ENCODE data around the gene SLX4IP.

Gene SLX4IP

DNA sequence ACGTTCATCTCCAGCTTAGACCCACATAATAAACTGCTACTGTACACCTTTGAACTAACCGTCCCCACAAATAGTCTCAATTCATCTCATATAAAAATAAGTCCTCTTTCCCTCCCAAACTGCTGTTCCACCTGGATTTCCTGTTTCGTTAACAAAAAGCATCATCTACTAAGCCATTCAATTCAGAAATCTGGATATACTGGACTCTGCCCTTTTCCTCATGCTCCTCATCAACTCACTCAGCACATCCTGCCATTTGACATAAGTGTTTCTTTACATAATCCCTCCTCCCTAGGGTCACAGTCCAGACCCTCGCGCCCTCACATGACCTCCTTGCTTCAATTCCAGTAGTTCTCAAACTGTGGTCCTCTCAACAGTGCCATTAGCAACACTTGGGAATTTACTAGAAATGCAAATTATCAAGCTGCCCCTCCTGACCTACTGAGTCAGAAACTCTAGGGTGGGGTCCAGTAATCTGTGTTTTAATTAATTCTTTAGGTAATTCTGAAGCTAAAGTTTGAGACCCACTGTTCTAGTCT lies 5.6 kb upstream of the SLX4IP start:
- no peak for DNase-seq (ENCODE audit: low read depth)

DNA sequence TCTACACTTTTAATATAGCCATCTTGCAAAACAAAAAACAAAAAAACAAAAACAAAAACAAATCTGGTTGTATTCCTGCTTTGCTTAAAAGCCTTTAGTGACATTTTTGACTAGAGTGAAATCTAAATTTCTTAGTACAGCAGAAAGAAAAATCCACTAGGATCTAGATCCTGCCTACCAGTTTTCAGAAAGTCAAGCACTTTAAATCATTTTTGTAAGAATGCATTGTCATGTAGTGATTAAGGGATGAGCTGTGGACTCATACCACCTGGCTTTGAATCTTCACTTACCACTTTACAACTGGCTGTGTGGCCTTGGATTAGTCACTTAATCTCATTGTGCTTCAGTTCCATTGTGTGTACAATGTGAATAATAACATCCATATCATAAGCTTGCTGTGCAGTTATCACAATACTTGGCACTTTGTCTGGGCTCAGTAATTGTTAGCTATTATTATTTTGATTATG lies 5.1 kb upstream of the SLX4IP start:
- DNase-seq (ENCODE audit: low read depth): no peak

DNA sequence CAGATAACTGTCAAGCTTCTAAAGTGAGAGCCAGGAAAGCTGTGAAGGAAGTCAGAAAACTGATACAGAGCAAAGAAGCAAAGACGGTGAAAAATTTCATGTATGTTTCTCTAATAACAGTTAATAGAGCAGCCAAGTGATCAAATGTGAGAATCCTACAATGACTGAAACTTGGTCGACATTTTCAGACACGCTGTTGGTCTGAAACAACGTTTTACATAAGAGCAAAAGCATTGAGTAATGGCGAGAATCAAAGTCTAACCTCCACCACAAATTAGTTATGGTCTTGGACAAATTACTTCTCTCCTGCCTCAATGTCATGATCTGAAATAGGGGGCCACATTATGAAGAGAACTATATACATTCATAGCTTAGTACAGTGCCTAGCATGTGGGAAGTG lies 4.4 kb upstream of the SLX4IP start:
- DNase-seq (ENCODE audit: low read depth): no peak

DNA sequence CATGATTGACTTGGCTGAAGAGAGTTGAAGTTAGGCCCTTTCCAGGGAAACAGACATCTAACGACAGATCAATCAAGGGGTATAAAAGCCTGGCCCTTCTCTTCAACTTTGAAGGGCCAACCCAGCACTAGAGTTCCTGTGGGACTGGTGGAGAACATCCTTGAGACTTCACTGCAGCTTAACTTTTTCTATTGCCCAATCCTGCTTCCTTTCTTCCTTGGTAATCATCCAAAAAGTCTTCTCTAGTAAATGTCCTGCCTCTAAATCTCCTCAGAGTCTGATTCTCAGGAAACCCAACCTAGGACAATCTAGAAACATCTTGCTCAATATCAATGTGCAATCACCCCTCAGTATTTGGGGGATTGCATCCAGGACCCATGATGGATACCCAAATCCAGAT lies 3.0 kb upstream of the SLX4IP start:
- DNase-seq (ENCODE audit: low read depth): no peak

DNA sequence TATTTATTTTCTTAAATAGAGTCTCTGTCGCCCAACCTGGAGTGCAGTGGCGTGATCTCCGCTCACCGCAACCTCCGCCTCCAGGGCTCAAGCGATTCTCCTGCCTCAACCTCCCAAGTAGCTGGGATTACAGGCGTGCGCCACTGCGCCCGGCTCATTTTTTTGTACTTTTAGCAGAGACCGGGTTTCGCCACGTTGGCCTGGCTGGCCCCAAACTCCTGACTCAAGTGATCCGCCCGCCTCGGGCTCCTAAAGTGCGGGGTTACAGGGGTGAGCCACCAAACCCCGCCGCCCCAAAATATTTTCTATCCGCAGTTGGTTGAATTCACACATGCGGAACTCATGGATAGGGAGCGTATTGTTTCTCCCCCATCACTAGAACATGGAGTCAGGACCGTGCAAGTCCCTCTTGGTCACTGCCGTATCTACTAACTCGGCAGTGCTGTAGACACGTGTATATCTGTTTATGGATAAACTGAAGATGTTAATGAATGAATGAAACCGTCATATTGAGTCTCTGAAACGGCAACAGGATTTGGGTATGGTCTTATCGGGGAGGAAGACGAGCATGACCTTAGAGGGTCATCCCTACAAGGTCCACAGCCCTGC lies 2.0 kb upstream of the SLX4IP start:
- no peak for DNase-seq (ENCODE audit: low read depth)

DNA sequence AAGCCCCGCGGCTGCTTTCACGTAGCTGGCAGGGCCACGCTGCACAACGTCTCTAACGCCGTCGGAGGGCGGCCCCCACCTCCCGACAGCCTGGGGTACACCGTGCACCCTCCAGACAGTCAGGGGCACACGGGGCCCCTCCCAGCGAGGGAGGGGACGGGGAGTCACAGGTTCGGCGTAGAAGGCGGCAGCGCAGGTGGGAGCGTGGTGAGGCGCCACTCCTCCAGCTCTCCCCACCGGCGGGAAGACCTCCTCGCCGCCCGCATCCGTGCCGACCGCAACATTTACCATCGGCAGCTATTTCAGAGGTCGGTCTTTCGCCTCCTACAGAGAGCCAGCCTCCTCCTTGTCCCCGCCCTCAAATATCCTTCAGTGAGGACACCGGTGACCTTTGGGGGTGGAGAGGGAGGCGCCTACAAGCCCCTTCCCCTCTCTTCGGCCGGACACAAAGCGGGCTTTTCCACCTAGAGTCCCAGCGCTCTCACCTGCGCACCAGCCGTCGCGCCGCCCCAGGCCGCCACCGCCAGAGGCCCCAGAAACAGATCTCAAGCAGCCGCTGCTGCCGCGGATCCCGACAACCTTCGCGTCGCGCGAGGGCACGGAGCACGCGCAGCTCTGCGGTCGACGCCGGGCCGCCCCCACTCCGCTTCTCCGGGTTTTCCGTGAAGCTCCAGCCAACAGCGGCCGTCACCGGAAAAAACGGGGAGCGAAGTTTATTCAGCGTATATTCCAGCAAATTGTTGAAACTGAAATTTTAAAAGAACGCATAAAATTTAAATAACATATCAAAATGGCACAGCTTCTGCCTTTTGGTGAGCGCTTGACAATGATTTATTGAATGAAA lies 1.3 kb upstream of the SLX4IP start, which contains the start of gene MKKS:
TSS of gene MKKS (minus strand) at position 600 of the 844 bp plus-strand sequence. CDS start 20,708 bp downstream, outside the sequence.
- peak; percentile 76 for DNase-seq (ENCODE audit: low read depth)

DNA sequence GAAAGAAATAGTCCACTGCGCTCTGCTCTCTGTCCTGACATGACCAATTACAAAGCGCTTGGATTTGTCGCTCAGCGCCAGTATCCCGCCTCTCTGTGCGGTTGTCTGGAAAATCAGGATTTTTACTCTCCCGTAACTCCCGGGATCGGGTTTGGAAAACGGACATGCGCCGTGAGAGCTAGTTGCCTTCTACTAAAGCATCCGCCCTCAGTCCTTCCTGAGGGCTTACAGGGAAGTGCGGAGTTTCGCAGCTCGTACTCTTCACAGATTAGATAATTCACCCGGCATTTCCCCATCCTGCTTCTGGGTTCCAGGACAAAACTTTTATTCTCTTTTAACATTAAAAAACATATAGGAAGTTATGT lies 656 bp upstream of the SLX4IP start:
- peak; percentile 54 for DNase-seq (ENCODE audit: low read depth)

DNA sequence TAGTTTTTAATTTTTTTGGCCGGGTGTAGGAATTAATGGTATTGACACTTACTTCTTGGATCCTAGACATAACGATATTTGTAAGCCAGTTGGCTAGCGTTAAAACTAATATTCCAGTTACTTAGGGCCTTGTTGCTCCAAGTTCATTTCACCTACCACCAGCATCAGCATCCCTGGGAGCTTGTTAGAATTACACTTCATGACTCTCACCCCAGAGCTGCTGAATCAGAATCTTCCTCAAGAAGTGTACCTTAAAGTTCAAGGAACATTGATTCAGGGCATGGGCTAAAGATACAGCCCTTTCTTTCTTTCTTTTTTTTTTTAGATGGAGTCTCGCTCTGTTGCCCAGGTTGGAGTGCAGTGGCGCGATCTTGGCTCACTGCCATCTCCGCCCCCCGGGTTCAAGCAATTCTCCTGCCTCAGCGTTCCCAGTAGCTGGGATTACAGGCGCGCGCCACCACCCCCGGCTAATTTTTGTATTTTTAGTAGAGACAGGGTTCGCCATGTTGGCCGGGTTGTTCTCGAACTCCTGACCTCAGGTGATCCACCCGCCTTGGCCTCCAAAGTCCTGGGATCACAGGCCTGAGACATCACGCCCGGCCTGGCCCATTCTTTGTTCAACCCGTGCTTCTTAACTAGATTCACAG lies 1.1 kb downstream of the SLX4IP start:
- no peak for DNase-seq (ENCODE audit: low read depth)

DNA sequence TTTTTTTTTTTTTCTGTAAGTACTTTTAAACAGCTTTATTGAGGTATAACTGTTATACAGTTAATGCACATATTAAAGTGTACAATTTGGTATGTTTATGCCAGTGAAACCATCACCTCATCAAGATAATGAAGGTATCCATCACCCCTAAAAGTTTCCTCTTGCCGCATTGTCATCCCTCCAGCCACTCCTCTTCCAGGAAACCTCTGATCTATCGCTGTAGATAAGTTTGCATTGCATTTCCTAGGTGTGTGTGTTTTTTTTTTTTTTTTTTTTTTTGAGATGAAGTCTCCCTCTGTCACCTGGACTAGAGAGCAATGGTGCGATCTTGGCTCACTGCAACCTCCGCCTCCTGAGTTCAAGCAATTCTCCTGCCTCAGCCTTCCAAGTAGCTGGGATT lies 3.1 kb downstream of the SLX4IP start:
- no peak for DNase-seq (ENCODE audit: low read depth)

DNA sequence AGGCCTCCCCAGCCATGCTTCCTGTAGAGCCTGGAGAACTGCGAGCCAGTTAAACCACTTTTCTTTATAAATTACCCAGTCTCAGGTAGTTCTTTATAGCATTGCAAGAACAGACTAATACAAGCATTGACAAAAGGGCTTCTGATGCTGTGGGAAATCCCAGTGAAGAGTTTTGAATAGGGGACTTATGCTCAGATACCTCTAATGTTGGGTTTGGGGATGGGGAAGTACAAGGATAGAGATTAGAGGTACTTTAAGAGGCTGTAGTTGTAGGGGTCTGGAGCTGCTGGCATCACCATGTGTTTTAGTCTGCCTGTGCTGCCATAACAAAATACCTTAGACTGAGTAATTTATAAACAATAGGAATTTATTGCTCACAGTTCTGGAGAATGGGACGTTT lies 8.8 kb downstream of the SLX4IP start:
- no peak for DNase-seq (ENCODE audit: low read depth)

DNA sequence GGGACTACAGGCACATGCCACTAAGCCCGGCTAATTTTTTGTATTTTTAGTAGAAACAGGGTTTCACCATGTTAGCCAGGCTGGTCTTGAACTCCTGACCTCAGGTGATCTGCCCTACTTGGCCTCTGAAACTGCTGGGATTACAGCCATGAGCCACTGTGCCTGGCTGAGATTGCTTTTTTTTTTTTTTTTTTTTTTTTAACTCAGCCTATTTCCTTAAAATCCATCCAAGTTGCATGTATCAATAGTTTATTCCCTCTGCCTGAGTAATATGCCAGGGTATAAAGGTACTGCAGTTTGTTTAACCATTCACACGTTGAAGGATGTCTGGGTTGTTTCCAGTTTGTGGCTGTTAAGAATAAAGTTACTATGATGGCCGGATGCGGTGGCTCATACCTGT lies 10.7 kb downstream of the SLX4IP start:
- DNase-seq (ENCODE audit: low read depth): no peak

DNA sequence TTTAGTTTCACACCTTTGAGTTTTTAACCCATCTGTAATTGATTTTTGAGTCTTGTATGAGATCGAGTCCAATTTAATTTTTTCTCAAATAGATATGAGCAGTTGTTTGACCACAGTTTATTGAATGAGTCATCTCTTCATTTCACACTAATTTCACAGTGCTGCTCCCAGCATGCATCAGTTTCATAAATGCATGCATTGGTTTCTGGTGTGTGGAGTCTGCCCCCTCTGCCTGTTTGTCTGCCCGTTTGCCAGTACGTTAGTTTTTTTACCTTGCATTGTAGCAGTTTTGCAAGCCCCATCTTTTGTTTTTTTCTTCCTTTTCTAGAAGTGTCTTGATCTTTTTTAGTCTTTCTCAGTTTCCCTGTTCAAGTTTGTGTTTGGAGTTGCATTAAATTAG lies 11.9 kb downstream of the SLX4IP start:
- DNase-seq (ENCODE audit: low read depth): peak; percentile 11

DNA sequence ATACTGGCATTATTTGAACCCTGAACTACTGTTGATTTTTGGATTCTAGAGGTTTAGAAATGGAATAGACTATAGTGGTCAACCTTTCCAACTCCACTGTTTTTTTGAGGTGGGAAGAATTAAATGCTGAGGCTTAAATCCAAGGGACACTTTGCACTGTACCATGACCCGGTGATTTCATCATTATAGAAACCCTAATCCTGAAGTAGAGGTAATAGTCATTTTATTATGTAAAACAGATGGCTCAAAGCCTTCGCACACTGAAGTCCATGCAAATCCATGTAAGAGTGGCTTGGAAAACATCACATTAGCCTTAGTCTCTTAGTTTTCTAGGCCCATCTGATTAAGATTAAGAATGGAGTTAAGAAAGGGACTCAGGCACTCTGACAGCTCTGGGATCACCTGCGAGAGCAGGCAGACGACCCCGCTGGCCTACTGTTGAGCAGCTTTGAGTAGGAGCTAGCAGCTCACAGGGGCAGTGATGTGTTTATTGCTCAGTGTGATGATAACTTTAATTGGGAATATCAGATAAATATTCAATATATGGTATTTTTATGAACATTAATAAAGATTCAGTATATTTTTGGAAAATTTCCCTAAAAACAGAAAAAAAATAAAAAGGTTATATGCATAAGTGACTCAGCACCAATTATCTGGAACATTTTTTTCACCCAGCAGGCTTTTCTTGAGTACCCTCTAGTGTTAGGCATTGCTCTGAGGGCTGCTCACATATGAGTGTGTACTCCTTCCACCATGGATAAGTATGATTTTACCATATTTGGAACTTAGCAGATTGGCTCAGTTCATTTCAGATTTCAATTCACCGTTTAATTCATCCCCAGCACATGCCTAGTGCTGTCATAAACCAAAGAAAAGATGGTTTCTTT lies 13.4 kb downstream of the SLX4IP start:
- DNase-seq (ENCODE audit: low read depth): no peak

DNA sequence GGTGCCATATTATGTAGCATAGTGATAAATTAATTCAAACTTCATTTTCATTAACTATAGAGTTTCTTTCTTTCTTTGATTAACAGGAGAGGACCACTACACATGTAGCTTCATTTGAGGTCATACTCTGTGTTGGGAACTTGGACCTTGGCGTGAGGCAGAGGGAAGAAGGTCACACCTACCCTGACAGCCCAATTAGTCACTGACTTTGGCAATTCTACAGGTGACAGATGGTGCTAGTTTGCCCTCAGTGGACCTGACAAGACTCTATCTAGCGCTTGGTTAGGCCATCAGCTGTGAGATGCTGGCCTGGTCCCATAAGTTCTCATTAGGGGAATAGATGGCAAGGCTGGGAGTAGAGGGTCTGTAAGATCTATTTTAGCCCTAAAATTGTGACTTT lies 14.2 kb downstream of the SLX4IP start:
- no peak for DNase-seq (ENCODE audit: low read depth)

DNA sequence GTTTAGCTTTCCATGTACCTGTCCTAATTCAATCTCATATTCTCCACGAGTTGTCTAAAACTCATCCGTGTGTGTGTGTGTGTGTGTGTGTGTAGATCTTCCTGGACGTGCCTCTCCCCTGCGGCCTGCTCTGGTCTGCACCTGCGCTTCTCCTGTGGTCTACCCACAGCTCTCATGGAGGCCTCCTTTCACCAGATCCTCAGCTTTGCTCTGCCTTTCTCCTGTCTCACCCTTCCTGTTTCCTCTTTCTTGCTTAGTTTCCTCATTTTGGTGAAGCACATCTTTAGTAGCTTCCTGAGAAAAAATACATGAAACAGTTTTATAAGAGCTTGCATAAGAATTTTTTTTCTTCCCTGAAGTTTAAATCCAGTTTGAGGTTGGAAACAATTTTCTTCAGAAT lies 18.1 kb downstream of the SLX4IP start:
- DNase-seq (ENCODE audit: low read depth): no peak

DNA sequence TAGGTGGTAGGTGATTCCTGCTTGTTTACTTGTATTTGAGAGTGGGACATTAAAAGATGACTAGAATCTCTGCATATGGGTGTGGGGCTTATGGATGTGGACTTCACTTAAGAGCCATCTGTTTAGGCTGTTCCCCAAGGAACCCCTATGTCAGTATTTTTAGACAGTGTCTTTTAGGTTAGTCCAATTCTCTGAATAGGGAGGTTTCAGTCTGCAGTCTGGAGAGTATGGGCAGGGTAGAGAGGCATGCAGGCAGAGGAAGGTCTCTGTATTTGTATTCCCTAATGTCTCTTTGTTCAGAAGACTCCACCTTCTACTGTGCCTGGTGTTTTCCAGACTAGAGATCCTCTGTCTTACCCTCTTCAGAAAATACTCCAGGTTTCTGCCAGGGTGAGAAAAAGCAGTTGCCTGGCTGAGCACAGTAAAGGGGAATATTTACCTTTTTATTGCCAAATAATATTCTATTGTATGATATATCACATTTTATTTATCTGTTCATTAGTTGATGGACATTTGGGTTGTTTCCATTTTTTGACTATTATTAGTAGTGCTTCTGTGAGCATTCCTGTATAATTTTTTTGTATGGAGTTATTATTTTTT lies 19.1 kb downstream of the SLX4IP start:
- DNase-seq (ENCODE audit: low read depth): no peak

DNA sequence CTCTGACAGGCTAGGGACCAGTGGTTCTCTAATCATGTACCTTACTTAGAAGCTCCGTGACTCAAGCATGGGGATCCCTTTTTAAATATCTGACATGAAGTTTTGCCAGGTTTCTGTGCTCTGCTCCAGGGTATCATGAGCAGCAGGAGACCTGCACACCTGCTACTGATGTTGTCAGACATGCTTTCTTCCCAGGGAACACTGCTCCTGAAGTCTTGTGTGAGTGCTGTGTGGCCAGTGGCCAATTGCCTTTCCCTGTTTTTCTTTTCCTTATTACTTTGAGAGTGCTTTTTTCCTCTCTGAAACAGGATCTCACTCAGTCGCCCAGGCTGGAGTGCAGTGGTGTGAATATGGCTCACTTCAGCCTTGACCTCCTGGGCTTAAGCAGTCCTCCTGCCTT lies 26.4 kb downstream of the SLX4IP start:
- DNase-seq (ENCODE audit: low read depth): no peak

DNA sequence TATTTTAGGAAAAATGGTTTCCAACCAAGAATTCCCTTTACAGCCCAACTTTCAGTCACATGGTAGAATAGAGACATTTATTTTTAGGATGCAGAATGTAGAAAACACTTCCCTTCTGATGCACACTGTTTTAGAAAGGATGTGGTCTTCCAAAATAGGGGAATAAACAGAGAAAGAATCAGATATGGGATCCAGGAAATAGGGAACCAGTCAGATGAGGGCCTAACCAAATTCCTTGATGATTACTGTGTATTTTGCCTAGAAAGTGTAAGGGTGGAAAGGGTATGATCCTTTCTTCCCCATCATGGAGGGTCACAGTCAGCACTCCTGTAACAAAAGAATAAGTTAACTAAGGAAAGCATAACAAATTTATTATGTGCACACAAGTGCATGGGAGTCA lies 27.4 kb downstream of the SLX4IP start:
- DNase-seq (ENCODE audit: low read depth): no peak

DNA sequence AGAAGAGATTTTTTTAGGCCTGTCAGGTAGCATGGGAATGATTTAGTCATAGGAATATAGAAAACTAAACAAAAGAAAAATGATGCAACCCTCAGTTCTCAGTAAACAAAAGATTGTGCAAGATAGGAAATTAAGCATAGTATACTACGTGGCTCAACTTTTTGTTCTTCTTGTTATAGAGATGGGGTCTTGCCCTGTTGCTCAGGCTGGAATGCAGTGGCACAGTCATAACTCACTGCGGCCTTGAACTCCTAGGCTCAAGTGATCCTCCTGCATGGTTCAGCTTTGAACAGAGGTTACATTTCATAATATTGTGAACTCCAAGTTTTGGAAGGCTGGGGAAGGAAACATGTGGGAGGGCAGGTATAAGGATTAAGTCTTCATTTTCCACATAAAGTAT lies 28.5 kb downstream of the SLX4IP start:
- no peak for DNase-seq (ENCODE audit: low read depth)

DNA sequence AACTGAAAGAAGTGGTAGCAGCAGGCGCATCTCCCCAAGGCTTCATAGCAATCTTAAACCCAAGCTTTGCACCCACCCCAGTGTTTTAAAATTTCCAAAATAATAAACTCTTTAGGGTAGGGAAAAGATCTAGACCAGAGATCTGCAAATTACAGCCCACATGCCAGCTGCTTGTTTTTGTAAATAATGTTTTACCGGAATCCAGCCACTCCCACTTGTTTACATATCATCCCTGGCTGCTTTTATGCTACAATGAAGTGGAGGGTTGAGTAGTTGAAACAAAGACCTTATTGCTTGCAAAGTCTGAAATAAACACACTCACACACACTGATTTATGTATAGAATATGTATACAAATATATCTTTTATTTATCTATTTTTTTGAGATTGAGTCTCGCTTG lies 30.0 kb downstream of the SLX4IP start:
- no peak for DNase-seq (ENCODE audit: low read depth)

DNA sequence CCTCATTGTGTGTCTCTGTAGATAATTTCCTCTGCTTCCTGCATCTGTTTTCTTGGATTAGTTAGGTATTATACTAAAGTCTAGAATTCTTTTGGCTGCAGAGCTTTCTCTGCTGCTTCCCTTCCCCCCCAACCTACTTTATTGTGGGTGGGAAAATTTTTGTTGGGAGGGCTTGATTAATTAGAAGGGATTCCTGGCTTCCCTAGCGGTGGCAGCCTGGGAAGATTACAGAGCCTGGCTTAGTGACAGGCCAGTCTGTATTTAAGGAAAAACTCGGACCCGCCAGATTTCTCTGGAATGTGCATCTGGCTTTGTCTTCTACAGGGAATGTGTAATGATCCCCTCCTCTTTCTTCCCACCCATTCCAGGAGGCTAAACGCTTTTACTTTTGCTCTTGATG lies 31.2 kb downstream of the SLX4IP start:
- DNase-seq (ENCODE audit: low read depth): no peak

DNA sequence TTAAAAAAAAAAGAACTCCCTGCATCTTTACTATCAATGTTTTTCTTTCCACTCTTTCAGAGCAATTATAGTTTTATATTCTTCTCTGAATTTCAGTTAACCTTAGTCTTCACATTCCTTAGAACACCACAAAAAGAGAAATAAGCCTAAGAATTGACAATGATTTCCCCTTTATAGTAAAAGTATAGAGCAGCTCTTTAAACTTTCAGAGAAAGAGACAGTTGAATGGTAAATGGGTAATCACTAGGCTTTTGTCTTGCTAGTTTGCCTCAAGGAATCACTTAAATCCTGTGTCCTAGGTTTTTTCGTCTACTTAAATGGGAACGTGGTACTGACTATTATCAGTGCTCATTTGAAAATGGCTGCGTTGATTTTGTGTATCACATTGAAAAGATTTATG lies 31.8 kb downstream of the SLX4IP start:
- DNase-seq (ENCODE audit: low read depth): no peak
